ENCODE data around the gene CABP1.

DNA sequence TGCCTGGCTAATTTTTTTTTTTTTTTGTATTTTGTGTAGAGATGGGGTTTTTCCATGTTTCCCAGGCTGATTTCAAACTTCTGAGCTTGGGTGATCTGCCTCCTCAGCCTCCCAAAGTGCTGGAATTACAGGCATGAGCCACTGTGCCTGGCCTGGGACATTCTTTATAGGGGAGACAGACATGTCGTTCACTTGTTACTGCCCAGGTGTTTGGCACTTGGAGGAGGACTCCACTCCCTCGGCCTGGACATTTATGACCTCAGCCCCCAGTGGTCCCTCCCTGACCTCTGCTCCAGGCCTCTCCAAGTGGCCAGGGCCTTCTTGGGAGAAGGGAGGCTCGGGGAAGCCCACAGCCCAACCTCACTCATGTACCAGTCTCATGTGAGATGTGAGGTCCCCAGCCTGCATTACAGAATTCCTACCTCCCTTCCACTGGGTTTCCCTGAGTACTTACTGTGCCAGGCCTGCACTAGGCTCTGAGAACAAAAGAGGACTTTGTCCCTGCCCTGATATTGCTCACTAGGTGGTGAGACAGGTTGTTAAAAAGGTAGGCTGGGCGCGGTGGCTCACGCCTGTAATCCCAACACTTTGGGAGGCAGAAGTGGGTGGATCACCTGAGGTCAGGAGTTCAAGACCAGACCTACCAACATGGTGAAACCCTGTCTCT is 49.6 kb upstream of the CABP1 start:
- TF ChIP-seq CTCF (IDR thresholded peaks at IDR 0.05; ENCODE audit: insufficient read depth, low read length, poor library complexity, severe bottlenecking): no peak
- TF ChIP-seq EZH2phosphoT487 (conservative IDR thresholded peaks at IDR 0.05; ENCODE audit: low read length): no peak

All from SU-DHL-6 (cell line).